PFSK-1 (cell line): Measurements from ENCODE around the gene SNX11.

ENCODE experiments used
- POLR2AphosphoS5 ChIP-seq: IDR thresholded peaks from 2 replicates; pipeline ENCODE4 v1.6.1; 2012; ENCODE audit warnings: low read depth, mild to moderate bottlenecking, control low read depth, low read length, moderate library complexity
- TAF1 ChIP-seq: IDR thresholded peaks from 2 replicates; pipeline ENCODE4 v1.6.1; 2012; ENCODE audit warnings: low read length, control low read depth, borderline replicate concordance; ENCODE audit not compliant: insufficient read depth

DNA sequence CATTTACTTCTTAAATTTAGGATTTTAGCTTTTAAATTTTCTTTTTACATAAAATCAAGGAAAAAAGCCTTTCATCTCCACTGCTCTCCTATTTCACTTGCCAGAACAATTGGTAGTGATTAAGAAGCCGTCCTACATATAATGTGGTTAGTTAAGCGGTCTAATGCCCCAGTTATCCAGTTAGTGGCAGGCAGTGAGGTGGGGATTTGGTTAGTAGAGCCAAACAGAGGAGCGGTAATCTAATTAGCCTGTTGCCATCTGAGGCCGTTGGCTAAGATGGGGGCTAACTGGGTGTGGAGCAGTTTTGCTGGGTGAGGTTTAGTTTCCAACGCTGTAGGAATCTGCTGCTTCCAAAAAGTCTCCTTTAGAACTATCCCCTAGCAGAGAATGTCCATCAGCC, 22.4 kb downstream of the SNX11 start:
- TF ChIP-seq TAF1: no peak
- TF ChIP-seq POLR2AphosphoS5: no peak
